Globus pallidus (tissue), 1 donor: ENCODE results near the gene MRC2.

ENCODE experiments used
- DNase-seq: peaks from one replicate; pipeline ENCODE4 v3.0.0-alpha.2; 2015; ENCODE audit warnings: low spot score

Gene MRC2

DNA sequence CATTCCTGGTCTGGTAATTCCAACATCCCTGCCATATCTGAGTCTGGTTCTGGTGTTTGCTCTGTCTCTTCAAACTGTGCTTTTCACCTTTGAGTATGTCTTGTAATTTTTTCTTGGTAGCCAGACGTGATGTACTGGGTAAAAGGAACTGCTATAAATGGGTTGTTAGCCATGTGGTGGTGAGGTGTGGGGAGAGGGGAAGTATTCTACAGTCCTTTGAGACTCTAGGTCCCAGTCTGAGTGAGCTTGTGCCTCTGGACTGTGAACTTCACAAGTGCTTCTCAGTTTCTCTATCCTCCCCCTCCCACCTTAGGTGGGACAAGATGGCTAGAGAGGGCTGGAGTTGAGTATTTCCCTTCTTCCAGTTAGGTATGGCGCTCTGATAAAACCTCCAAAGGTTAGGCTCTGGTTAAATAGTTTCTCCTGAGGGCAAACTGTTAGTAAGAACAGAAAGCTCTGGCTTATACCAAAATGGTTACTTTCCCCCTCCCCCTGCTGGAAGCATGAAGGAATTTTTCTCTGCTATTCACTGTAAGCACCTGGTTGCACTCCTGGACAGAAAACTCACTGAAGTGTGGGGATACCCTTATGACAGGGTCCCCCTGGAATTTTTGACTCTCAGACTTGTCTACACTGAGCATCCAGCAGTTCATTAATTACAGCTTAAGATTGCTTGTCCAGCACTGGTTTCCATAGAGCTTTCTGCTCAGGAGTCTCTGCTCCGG lies 92.8 kb downstream of the MRC2 start:
- no peak for DNase-seq

DNA sequence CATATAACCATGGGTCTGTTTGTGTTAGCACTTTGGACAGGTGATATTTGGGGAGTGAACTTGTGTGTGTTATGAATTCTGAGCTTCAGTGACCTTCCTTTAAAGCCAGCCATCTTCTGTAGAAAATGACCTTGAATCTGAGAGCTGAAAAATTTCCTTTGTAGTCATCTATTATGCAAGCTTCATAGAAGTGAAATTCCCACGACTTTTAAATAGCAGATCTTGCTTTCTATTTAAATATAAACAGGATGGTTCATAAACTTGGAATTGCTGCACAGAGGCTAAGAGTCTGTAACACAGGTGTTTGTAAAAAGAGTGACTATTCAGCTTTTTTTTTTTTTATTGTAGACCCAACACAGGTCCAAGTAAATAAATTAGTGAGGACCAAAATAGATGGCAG lies 95.2 kb downstream of the MRC2 start:
- DNase-seq, result no peak

DNA sequence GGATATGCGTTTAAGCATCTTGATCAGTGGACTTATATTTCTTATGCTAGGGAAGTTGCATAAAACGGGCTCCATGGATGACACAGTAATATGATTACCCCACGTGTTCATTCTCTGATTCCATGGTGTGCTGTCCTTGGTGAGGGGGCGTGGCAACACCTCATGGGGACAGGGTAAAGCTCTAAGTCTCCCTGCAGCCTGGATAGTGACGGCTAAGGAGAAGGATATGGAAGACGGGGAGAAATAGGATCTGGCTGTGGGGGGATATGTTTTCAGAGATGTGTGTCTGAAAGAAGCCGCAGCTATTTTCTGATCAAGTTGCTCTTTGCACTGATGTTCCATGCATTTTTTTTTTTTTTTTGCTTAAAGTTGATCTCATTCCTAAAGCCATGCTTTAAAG lies 96.4 kb downstream of the MRC2 start:
- no peak for DNase-seq

DNA sequence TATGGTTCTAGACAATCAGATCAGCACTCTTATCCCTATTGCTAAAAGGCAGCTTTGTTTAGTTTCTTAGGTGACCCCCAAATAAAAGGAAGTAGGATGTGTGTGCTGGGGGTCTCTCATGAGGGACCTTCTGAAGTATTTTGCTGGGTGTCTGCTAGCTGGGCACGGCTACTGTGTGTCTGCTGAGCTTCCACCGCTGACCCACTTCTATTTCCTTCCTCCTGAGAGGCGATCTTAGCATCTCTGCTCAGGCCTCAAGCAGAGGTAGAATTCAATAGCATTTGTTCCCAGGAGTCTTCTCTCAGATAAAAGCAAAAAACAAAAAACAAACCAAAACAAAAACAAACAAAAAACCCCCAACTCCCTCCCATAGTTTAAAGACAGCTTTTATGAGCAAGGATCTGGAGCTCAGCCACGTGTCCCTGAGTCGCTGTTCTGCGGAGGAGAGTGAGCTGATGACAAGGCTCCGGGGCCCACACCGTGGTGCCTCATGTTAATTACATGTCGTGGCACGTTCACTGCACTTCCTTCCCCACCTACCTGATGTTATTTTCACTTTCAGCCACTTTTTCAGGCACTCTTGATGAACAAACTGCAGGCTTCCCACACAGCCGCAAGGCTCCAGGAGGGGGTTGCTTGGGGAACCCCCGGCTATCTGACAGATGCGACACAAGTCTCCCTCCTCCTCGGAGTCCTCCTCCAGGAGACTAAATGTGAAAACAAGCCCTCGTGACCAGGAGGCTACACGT lies 97.1 kb downstream of the MRC2 start:
- DNase-seq, result no peak

DNA sequence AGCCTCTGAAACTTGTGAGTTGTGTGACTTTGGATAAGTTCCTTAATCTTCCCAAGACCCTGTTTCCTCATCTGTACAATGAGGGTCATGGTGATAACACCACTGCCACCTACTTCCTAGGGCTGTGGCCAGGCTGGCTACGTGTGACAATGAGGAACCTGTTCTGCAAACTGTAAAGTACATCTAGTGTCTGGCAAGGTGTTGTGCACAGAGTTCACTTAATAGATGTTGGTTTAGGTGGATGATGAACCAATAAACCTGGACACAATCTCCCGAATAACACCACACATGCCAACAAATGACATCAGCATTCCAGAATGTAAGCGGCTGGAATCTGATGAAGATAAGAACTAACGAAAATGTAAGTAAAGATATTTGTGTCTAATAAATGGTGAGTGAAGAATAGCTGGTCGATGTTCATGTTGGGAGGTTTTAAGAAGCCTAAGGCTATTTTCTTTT lies 98.3 kb downstream of the MRC2 start:
- DNase-seq, result no peak

DNA sequence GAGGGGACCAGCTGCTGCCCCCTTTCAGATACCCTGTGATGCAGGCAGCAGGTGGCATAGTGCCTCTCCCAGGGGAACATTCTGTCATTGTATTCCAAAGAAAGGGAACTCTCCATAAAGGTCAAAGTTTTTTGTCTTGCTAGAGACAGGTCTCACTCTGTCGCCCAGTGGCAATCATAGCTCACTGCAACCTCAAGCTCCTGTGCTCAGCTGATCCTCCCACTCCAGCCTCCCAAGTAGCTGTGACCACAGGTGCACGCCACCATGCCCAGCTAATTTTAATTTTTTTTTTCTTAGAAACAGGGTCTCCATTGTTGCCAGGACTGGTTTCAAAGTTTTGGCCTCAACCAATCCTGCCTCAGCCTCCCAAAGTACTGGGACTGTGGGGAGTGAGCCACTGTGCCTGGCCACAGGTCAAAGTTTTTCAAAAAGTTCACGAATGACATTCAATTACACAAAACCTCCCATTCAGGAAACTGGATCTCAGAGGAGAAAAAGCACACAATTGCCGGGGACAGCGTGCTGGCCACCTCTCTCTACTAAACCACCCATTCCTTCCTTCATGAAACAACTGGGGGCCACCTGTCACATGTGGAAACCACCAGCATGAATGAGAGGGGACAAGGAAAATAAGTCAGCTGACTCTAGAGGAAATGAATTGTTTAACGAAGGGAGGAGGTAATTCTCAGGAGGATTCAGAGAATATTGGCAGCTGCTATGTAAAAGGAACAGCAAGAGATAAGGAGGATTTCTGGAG lies 100.6 kb downstream of the MRC2 start:
- no peak for DNase-seq

DNA sequence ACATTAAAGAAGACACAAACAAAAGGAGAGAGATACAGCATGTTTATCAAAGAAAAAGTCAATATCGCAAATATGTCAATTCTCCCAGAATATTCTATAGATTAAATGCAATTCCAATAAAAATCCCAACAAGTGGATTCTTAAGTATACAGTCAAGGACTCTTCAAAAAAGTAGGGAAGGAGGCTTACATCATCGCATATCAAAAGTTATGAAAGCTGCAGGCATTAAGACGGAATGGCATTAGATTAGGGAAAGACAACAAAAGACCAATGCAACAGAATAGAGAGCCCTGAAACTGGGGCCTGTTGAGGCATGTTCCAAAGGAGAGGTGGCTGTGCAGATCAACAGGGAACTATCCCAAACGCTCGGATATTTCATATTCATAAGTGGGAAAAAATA lies 104.7 kb downstream of the MRC2 start:
- no peak for DNase-seq

DNA sequence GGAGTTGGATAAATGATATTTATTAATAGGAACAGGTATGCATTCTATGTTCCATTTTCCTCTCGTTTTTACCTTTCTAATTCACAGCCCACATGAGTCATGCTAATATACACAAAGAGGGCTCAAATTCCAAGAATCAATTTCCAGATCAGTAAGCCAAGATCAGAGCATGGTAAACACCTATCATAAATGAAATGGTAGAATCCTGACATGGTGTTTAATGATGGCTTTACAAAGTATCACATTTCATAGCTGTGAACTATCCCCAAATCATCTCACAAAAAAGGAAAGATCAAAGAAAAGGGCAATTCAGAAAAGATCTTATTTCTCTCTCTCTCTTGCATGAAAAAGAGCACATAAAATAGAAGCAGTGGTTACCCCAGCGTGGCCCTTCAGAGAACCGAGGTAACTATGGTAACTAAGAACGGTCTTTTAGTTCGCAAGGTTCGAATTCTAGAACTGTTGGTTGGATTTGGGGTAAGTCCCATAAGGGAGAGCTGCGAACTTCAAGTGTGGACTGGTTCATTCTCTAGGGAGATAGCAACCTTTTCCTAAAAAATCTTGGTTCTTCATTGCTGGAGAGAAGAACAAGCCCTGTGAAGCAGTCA lies 107.7 kb downstream of the MRC2 start:
- no peak for DNase-seq

DNA sequence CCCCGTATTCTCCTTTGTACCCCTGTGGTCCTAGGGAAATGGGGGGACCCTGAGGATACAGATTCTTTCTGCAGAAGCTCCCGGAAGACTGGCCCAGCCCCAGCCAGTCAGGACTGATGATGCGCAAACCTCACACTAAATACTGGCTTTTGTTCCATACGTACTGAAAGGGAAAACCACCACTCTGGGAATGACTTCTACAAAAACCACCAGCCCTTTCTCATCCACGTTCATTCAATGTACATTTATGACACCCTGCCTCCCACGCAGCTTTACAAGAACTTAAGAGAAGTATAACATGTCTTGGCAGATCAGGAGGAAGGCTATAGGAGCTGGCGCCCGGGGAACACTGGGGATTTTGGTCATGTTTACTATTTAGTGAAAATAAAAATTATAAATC lies 110.0 kb downstream of the MRC2 start:
- no peak for DNase-seq

DNA sequence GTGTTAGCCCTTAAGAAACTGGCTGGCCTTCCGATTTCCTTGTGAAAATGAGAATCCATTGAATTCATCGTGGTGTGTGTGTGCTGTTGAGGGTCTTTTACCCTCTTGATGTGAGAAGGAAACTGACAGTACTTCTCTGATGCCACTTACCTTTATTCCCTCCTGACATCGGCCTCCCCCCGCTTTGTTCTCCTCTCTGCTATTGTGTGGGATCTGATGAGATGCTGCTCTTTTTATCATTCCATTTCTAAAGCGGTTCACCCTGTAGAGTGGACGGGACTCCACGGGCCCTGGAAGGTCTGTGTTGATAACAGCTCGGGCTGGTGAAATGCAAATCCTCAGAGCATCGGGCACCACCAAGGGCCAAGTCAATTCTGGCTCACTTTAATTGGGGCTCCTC lies 110.8 kb downstream of the MRC2 start:
- no peak for DNase-seq

DNA sequence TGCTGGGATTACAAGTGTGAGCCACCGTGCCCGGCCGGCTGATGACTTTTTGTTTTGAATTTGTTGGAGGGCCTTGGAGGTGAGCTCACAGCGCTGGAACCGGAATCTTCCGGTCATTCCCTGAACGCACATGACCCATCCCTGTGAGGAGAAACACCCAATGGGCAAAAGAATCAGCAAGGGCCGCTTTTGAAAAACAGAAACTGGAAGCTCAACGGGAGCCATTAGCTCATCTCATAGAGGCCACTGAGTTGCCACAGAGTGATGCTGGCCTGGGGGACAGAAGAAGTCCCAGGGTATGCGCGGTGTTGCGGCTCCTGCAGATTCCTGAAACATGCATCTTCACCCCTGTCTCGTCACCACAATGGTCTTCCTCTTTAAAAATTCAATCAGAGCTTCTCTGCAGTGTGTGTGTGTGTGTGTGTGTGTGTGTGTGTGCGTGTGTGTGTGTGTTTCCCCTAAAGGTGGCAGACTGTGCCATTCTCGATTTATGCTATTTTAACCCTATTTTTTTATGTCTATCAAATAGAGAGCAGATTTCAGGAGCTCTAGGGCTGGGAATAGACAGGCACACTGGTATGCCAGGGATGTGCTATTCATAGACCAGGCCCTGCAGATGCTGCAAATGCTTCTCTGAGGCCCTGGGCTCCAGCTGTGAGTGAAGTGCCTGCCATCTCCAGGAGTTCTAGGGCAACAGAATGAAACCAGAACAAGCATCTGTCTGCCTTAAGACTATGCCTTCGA lies 112.3 kb downstream of the MRC2 start:
- no peak for DNase-seq

DNA sequence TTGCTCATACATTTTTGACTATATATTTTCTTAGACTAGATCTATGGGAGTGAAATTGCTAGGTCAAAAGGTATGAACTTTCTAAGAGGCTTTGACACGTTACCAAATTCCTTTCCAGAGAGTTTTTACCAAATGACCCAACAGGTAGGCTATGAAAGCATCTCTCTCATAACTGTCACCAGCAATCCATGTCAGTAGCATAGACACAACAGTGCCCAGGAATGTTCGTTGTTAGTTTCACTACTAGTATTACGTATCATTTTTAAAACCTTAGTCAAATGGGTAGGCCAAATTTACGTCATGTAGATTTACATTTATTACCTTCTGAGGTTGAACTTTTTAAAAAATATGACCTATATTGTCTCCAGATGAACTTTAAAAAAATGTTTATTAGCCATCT lies 113.8 kb downstream of the MRC2 start:
- DNase-seq, result no peak
